Stimulated activated CD4-positive, alpha-beta T cell treated with anti-CD3 and anti-CD28 coated beads, Interleukin-2, amount 100 ng/mL, for 24 hours (primary cell): ENCODE data around the gene MELK.

ENCODE experiments used
- DNase-seq, 2 donors: peaks; one replicate each; pipeline ENCODE4 v3.0.0-alpha.2; 2020

The MELK gene

GRCh38 chr9:36584620-36585460 is 12.1 kb downstream of the MELK start:
- DNase-seq = no peak

DNA sequence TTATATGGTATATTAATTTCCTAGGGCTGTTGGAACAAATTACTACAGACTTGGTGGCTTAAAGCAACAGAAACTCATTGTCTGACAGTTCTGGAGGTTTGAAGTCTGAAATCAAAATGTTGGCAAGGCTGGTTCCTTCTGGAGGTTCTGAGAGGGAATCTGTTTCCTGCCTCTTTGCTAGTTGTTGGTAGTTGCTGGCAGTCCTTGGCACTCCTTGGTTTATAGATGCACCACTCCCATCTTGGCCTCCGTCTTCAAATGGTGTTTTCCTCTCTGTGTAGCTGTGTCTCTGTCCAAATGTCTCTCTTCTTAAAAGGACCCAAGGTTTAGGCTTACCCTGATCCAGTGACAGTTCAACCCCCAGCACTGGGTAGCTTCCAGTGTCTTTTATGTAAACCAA is 17.5 kb downstream of the MELK start:
- no peak for DNase-seq

- DNase-seq = no peak
Observed at GRCh38 chr9:36592801-36593583, 20.3 kb downstream of the MELK start.

- no peak for DNase-seq
Observed at GRCh38 chr9:36594213-36594612, 21.5 kb downstream of the MELK start.

- no peak for DNase-seq
Observed at GRCh38 chr9:36597412-36598178, 24.9 kb downstream of the MELK start.

GRCh38 chr9:36598273-36598672 is 25.6 kb downstream of the MELK start:
- DNase-seq = no peak

GRCh38 chr9:36603006-36603405 is 30.3 kb downstream of the MELK start:
- DNase-seq = no peak

- DNase-seq = no peak
Observed at GRCh38 chr9:36609306-36609705, 36.6 kb downstream of the MELK start.

- no peak for DNase-seq
Observed at GRCh38 chr9:36622121-36622520, 49.4 kb downstream of the MELK start.

DNA sequence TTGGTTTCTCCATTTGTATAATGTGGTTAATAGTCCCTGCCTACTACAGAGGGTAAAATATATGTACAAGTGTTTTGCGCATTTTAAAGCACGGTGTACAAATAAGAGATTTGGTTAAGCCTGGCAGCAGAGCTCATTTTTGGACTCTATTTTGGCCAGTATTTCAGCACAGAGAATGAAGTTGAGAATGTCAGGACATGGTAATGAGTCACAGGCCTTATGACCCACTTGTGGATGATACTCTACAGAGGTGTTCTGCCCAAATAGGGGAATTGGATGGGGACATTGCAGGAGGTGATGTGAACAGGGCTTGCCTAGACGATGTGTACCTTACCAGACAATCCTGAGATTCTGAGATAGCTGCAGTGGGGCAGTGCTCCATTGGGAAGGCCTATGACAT is 50.6 kb downstream of the MELK start:
- no peak for DNase-seq

DNA sequence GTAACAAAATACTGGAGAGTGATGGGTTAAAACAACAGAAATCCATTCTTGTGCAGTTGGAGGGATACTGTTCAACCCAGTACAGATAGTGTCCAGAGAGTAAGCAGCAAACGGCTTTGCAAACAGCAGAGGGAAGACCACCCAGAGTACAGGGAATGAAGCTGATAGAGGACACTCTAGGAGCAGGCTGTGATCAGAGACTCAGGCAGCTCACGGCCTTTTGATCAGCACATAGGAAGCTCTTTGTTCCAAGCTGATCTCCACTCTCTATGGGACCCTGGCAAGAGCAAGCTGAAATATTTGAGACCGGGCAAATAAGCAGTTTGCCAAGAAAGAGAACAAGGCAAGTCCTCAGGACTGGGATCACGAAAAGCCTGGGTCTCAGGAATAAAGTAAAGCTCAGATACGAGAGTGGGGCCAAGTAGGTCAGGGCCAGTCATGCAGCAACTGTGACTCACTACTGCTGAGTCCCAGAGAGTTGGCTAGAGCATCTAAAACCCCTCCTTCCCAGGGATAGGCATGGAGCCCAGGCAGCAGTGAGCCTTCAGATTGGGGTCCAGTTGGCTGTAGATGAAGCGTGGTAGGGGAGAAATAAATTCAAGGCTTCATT is 52.4 kb downstream of the MELK start:
- no peak for DNase-seq

GRCh38 chr9:36632892-36633291 is 60.2 kb downstream of the MELK start:
- no peak for DNase-seq

DNA sequence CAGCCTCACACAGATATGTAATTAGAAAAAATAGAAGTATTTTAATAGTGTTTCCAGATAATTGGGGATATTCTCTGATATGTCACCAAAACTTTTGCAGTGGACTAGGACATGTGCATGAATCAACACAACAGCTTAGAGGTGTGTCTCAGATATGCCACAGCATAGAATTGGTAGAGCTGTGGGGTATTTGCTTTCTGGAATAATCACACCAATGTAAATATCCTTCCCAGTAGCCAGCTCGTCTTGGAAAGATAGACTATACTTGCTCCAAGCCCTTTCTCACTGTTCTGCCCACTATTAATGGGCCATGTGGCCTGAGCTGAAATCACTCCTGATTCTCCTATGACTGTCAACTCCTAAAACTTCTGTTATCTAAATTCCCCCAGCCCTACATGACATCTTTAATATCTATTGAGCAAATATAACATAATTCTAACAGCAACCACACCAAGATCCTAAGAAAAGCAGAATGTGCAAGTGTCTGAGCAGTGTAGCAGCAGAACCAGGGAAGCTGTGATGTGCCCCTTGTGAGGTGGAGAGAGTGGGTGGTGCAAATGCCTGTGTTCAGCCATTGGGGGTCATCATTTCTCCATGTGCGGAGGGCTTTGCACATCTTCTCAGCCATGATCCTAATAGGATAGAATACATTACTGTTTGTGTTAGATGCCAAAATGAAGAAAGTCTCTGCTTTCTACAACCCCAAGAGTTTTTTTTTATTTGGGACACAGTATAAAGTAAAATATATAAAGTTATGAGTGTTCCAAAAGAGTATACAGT is 65.0 kb downstream of the MELK start:
- DNase-seq = no peak

DNA sequence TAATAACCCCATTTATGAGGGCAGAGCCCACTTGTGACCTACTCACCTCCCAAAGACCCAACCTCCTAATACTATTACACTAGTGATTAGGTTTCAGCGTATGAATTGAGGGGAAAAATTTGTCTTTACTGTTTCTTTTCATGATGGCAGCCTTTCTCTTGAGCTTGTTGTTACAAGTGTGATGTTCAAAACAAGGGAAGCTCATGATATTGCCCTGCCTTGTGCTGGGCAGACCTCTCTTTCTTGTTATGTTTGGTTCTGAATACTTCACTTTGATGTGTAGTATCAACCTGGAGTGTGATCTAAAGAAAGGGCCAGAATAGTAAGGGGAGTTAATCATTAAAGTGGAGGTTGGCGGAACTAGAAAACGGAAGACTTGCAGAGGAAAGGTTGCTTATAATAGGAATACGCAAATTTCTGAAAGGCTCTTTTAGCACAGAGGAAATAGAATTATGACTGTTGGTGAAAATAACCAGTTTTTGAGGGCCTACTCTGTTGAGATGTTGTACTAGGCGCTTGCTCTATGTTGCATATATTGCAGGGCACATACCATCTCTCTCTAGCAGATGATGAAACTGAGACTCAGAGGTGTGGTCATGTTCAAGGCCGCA is 68.2 kb downstream of the MELK start:
- no peak for DNase-seq

- DNase-seq = no peak
Observed at GRCh38 chr9:36642817-36643216, 70.1 kb downstream of the MELK start.

GRCh38 chr9:36656842-36657241 is 84.1 kb downstream of the MELK start:
- DNase-seq = no peak

GRCh38 chr9:36659500-36659899 is 86.8 kb downstream of the MELK start:
- DNase-seq = no peak

- DNase-seq = no peak
Observed at GRCh38 chr9:36664806-36665205, 92.1 kb downstream of the MELK start.

- DNase-seq = no peak
Observed at GRCh38 chr9:36665387-36665786, 92.7 kb downstream of the MELK start.

DNA sequence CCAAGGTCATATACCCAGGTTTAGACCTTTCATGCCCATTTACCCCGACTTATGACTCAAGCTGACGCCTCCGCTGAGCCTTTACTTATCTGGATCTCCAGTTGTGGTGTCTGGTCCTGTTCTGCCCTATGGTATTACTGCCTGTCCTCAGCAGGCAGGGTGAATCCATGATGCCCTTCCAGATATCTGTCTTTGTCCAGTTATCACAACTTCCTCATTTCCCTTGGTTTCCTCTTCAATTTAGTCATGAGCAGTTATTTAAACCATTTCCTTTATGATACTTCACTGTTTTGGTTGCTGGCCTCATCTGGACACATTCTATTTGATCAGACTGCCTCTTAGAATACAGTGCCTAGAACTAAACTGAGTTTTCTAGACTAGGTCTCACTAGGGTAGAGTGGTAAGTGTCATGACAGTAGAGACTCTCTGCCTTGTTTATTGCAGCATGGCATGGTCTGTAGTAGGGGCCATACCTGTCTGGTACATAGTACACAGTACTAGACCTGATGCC is 93.3 kb downstream of the MELK start:
- no peak for DNase-seq

DNA sequence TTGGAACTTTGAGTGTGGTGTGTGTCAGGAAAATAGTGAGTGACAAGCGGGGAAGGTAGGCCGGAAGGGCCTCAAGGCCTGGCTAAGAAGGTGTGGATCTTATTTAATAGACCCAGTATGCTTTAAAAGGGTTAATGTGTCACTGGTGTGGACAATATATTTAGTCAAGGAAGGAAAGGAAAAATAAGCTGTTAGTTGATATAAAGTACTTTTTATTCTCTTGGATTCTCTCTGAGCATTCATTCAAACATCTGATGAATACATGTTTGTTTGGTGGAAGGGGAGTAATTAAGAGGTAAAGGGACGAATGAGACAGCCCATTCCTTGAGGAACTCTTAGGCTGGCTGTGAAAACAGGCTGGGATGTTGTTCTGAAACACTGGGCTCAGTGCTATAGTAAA is 98.9 kb downstream of the MELK start:
- DNase-seq = no peak

- DNase-seq = no peak
Observed at GRCh38 chr9:36676091-36676490, 103.4 kb downstream of the MELK start.
